ENCODE data around the gene ST6GALNAC5. TPM values are rescaled to one million over a fixed set of nuclear protein-coding genes. Genes with fewer than 3 reads are reported as not detected.
A peak's percentile ranks its signal among the peaks of the same experiment; 100 is the strongest.

ST6GALNAC5 gene
- total and polyA plus RNA-seq, 2 of the 13 experiments (the other 11 are each of a cell fraction or from before 2014, with no cell fraction given) = not detected

DNA sequence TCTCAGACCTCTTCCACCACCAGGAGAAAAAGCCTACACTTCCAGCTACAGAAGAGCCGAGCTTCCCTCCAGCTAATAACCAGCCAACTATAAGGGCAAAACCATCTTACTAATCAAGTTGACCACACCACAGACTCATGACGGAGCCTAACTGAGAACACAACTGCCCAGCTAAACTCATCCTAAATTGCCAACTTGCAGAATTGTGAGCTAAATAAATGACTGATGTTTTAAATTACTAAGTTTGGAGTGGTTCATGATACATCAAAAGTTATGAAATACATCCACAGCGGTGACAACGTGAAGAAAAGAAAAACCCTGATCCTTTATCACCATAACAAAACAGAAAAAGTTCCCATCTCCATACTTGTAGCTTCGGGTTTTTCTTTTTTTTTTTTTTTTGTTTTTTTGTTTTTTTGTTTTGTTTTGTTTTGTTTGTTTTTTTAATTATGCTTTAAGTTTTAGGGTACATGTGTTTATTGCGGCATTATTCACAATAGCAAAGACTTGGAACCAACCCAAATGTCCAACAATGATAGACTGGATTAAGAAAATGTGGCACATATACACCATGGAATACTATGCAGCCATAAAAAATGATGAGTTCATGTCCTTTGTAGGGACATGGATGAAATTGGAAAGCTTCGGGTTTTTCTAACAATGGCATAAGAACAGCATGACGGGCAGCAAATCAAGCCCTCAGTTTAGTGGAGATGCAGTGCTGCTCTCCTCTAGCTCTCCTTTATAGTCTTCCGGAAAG is 229.4 kb downstream of the ST6GALNAC5 start:
- TF ChIP-seq PITX1 (CRISPR knock-in tag; IDR thresholded peaks at IDR 0.05) = no peak
- no peak for TF ChIP-seq NAIF1 (CRISPR knock-in tag; IDR thresholded peaks at IDR 0.05; ENCODE audit: borderline replicate concordance)
- TF ChIP-seq MAFF (IDR thresholded peaks at IDR 0.05; ENCODE audit: low read depth, low read length) = peak; percentile 55
- TF ChIP-seq ZFX (CRISPR knock-in tag; IDR thresholded peaks at IDR 0.05; ENCODE audit: low read depth) = no peak
- TF ChIP-seq ARNTL (CRISPR knock-in tag; IDR thresholded peaks at IDR 0.05) = no peak
- TF ChIP-seq ZNF274 (CRISPR knock-in tag; IDR thresholded peaks at IDR 0.05) = no peak
- no peak for TF ChIP-seq ZNF446 (CRISPR knock-in tag; IDR thresholded peaks at IDR 0.05)
- TF ChIP-seq MAFK (conservative IDR thresholded peaks at IDR 0.05 in 1 of 2, IDR thresholded peaks at IDR 0.05 in 1 of 2; ENCODE audit: low read length in 2 of 2) = peak; percentile 49 to 59
- Histone ChIP-seq H3K79me2 (ENCODE audit: insufficient read depth, low read length) (no peaks in the 10 kb centered on the region), H3K9ac (ENCODE audit: insufficient read depth, low read depth, low read length) (no peak overlapping the region), H2AFZ (ENCODE audit: low read length) (no peak overlapping the region), H3K4me3 (replicated peaks in 1 of 3; ENCODE audit: insufficient read depth in 1 of 3, low read depth in 2 of 3, low read length in 3 of 3) (no peak overlapping the region), H3K9me3 (ENCODE audit: low read length) (no peaks in the 10 kb centered on the region), H3K27ac (ENCODE audit: extremely low read length, insufficient read depth, low read length) (no peak overlapping the region), H3K27me3 (ENCODE audit: control insufficient read depth in 1 of 2, insufficient read depth in 2 of 2, low read length in 2 of 2) (no peaks in the 10 kb centered on the region), H3K4me1 (ENCODE audit: insufficient read depth, low read length) (no peaks in the 10 kb centered on the region), H4K20me1 (ENCODE audit: insufficient read depth, low read length) (no peaks in the 10 kb centered on the region), H3K36me3 (replicated peaks in 1 of 2; ENCODE audit: control insufficient read depth in 1 of 2, insufficient read depth in 2 of 2, low read length in 2 of 2) (no peaks in the 10 kb centered on the region), H3K4me2 (ENCODE audit: low read depth, low read length) (no peak overlapping the region)
- in situ Hi-C loops (cut with HindIII; ENCODE audit: extremely low pct_ligation_motif_present, low pct_unique_long_range_greater_than_20kb) (no loop called here), intact Hi-C loops (cut with micrococcal nuclease; ENCODE audit: unreplicated experiment) (no loop called here)
- ATAC-seq (no peak), FAIRE-seq (no peak), DNase-seq (ENCODE audit: low spot score) (no peak)
- ChIA-PET CTCF (ENCODE audit: low intra/inter-chr PET ratio, low total read pairs) (no interaction called here), POLR2A (no interaction called here)
- 79% methylated on average over 9 of the region's 9 CpGs for WGBS (ENCODE audit: low lambda C conversion rate)
- BruUV-seq (replicated peaks) = no TSS peak

DNA sequence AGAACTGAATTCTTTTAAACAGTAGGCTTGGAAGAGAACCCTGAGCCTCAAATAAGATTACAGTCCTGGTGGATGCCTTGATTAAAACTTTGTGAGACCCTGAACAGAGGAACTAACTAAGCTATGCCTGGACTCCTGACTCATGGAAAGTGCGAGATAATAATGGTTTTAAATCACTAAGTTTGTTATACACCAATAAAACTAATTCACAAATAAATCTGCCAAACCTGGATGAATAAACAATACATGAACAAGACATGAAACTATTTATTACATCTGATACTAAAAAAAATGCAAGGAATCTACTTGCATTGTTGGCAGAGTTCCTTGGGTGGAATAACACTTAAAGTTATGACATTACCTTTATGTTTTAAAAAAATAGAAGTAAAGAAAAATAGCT is 233.6 kb downstream of the ST6GALNAC5 start:
- POLR2A ChIA-PET = no interaction called here
- no peak for FAIRE-seq
- TF ChIP-seq RXRA (CRISPR knock-in tag; IDR thresholded peaks at IDR 0.05) = no peak
- TF ChIP-seq ZNF121 (CRISPR knock-in tag; IDR thresholded peaks at IDR 0.05) = no peak
- no peak for TF ChIP-seq ZKSCAN1 (IDR thresholded peaks at IDR 0.05; ENCODE audit: low read length)
- no peak for TF ChIP-seq MTF2 (CRISPR knock-in tag; IDR thresholded peaks at IDR 0.05; ENCODE audit: borderline replicate concordance)
- no peak for TF ChIP-seq TOE1 (CRISPR knock-in tag; IDR thresholded peaks at IDR 0.05)
- no peak for TF ChIP-seq NAIF1 (CRISPR knock-in tag; IDR thresholded peaks at IDR 0.05; ENCODE audit: borderline replicate concordance)
- TF ChIP-seq ZNF30 (CRISPR knock-in tag; IDR thresholded peaks at IDR 0.05) = no peak
- TF ChIP-seq, protein P1, sequence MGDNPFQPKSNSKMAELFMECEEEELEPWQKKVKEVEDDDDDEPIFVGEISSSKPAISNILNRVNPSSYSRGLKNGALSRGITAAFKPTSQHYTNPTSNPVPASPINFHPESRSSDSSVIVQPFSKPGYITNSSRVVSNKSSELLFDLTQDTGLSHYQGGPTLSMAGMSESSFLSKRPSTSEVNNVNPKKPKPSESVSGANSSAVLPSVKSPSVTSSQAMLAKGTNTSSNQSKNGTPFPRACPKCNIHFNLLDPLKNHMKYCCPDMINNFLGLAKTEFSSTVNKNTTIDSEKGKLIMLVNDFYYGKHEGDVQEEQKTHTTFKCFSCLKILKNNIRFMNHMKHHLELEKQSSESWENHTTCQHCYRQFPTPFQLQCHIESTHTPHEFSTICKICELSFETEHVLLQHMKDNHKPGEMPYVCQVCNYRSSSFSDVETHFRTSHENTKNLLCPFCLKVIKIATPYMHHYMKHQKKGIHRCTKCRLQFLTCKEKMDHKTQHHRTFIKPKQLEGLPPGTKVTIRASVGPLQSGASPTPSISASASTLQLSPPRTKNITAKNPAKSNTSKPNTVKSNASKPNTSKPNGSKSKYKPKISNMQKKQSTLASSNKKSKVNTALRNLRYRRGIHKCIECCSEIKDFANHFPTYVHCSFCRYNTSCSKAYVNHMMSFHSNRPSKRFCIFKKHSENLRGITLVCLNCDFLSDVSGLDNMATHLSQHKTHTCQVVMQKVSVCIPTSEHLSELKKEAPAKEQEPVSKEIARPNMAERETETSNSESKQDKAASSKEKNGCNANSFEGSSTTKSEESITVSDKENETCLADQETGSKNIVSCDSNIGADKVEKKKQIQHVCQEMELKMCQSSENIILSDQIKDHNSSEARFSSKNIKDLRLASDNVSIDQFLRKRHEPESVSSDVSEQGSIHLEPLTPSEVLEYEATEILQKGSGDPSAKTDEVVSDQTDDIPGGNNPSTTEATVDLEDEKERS (CRISPR knock-in tag; IDR thresholded peaks at IDR 0.05) = no peak

More for the DNA sequence above, 233.6 kb downstream of the ST6GALNAC5 start:
- CTCF ChIA-PET (ENCODE audit: low intra/inter-chr PET ratio, low total read pairs) = no interaction called here
- in situ Hi-C loops (cut with HindIII; ENCODE audit: extremely low pct_ligation_motif_present, low pct_unique_long_range_greater_than_20kb) (no loop called here), intact Hi-C loops (cut with micrococcal nuclease; ENCODE audit: unreplicated experiment) (no loop called here)
- no peak for ATAC-seq
- Histone ChIP-seq H3K4me3 (replicated peaks in 1 of 3; ENCODE audit: insufficient read depth in 1 of 3, low read depth in 2 of 3, low read length in 3 of 3) (no peak overlapping the region), H3K9ac (ENCODE audit: insufficient read depth, low read depth, low read length) (no peak overlapping the region), H3K27ac (ENCODE audit: extremely low read length, insufficient read depth, low read length) (no peak overlapping the region), H3K79me2 (ENCODE audit: insufficient read depth, low read length) (no peaks in the 10 kb centered on the region), H3K9me3 (ENCODE audit: low read length) (no peaks in the 10 kb centered on the region), H3K4me2 (ENCODE audit: low read depth, low read length) (no peak overlapping the region), H4K20me1 (ENCODE audit: insufficient read depth, low read length) (no peaks in the 10 kb centered on the region), H3K4me1 (ENCODE audit: insufficient read depth, low read length) (no peaks in the 10 kb centered on the region), H3K36me3 (replicated peaks in 1 of 2; ENCODE audit: control insufficient read depth in 1 of 2, insufficient read depth in 2 of 2, low read length in 2 of 2) (no peaks in the 10 kb centered on the region), H2AFZ (ENCODE audit: low read length) (no peak overlapping the region), H3K27me3 (ENCODE audit: control insufficient read depth in 1 of 2, insufficient read depth in 2 of 2, low read length in 2 of 2) (no peaks in the 10 kb centered on the region)
- WGBS (ENCODE audit: low lambda C conversion rate) = 75% methylated on average over 1 of the region's 1 CpG
- no peak for DNase-seq (ENCODE audit: low spot score)
- no TSS peak for BruUV-seq (replicated peaks)

All from HepG2 (cell line).